HCT116 (cell line): ENCODE data around the gene HOOK1. TPM values are rescaled to one million over a fixed set of nuclear protein-coding genes. Genes with fewer than 3 reads are reported as not detected.

Experiments
- ATAC-seq: fragments of 200-7000 bp; cut with Tn5 transposase; 2 replicates; pipeline ENCODE4 v1.9.1; 2020; ENCODE audit warnings: mild to moderate bottlenecking, moderate library complexity
- BruUV-seq: library from RNA; stranded (reverse); fragments of 400-500 nt; replicated peaks from 2 replicates; lab custom pipeline; 2021; lab: Mats Ljungman, UMichigan
- CTCF ChIA-PET: fragments of 300-600 bp; sonication (Branson Sonifier 250); formaldehyde crosslinking; loops from one replicate; lab custom pipeline; 2021; ENCODE audit warnings: antibody characterized with exemption; lab: Charles Lee
- POLR2A ChIA-PET: fragments of 300-600, 350-600 bp; sonication (Branson Sonifier 250); formaldehyde crosslinking; loops from one replicate; lab custom pipeline; 2021; ENCODE audit warnings: antibody characterized with exemption; lab: Charles Lee
- RAD21 ChIA-PET, 2 experiments: fragments of 300-600 bp; sonication (Branson Sonifier 250); formaldehyde crosslinking; loops; one replicate each; lab custom pipeline; 2023; ENCODE audit warnings: low total read pairs in 2 of 2; ENCODE audit not compliant: uncharacterized antibody in 2 of 2, unreplicated experiment in 2 of 2, low non-redundant PET in 1 of 2; lab: Charles Lee
- DNase-seq: peaks from one replicate; pipeline ENCODE4 v3.0.0-alpha.2; 2010; ENCODE audit warnings: low read depth, low spot score
- H2AFZ ChIP-seq: fragments of 200-600 bp; shearing (Covaris generic), sonication (generic); 2 replicates; pipeline ENCODE4 v1.6.1; 2017; ENCODE audit warnings: low read depth, mixed run types, mixed read lengths, antibody characterized with exemption, low read length; ENCODE audit not compliant: poor library complexity, severe bottlenecking
- H3K27ac ChIP-seq: 2 replicates; pipeline ENCODE4 v1.5.1; 2012; ENCODE audit warnings: low read depth, low read length
- H3K27me3 ChIP-seq: fragments of 200-600 bp; sonication (generic); 2 replicates; pipeline ENCODE4 v1.6.1; 2016; ENCODE audit warnings: mixed run types, low read length, mixed read lengths; ENCODE audit not compliant: insufficient read depth
- H3K36me3 ChIP-seq, 2 experiments: fragments of 200-500 bp in 1 of 2; fragments of 200-600 bp in 1 of 2; sonication (Bioruptor generic) in 1 of 2; sonication (generic) in 1 of 2; 2 replicates each; pipeline versions ENCODE4 v1.5.1 to v1.6.1; 2014 to 2016; ENCODE audit warnings: low read length in 2 of 2, inconsistent platforms in 1 of 2, mixed read lengths in 1 of 2, mixed run types in 1 of 2; ENCODE audit not compliant: insufficient read depth in 2 of 2, control insufficient read depth in 1 of 2
- H3K4me1 ChIP-seq, 2 experiments: fragments of 200-600 bp in 1 of 2; sonication (generic) in 1 of 2; 2 replicates each; pipeline versions ENCODE4 v1.5.1 to v1.6.1; 2012 to 2017; ENCODE audit warnings: low read length in 2 of 2, inconsistent platforms in 1 of 2, mild to moderate bottlenecking in 1 of 2, mixed read lengths in 1 of 2, mixed run types in 1 of 2, moderate library complexity in 1 of 2; ENCODE audit not compliant: insufficient read depth in 2 of 2, control insufficient read depth in 1 of 2
- H3K4me2 ChIP-seq: fragments of 200-600 bp; sonication (generic); 2 replicates; pipeline ENCODE4 v1.6.1; 2017; ENCODE audit warnings: mixed run types, low read length, mixed read lengths
- H3K4me3 ChIP-seq, 2 experiments: fragments of 200-600 bp in 1 of 2; sonication (generic) in 1 of 2; replicated peaks in 1 of 2; 2 replicates each; pipeline ENCODE4 v1.5.1; 2011 to 2016; ENCODE audit warnings: low read length in 2 of 2, control low read depth in 1 of 2, low read depth in 1 of 2, mild to moderate bottlenecking in 1 of 2, mixed read lengths in 1 of 2, mixed run types in 1 of 2
- H3K79me2 ChIP-seq: fragments of 200-600 bp; sonication (generic); 2 replicates; pipeline ENCODE4 v1.6.1; 2017; ENCODE audit warnings: mild to moderate bottlenecking, mixed run types, low read length, moderate library complexity, mixed read lengths; ENCODE audit not compliant: insufficient read depth
- H3K9ac ChIP-seq: fragments of 200-600 bp; sonication (generic); 2 replicates; pipeline ENCODE4 v1.6.1; 2016; ENCODE audit warnings: low read length, mixed read lengths
- H3K9me2 ChIP-seq: fragments of 200-600 bp; sonication (generic), shearing (Covaris generic); 2 replicates; pipeline ENCODE4 v1.6.1; 2017; ENCODE audit warnings: mixed run types, mild to moderate bottlenecking, moderate library complexity; ENCODE audit not compliant: insufficient read depth
- H3K9me3 ChIP-seq, 2 experiments: fragments of 200-500 bp in 1 of 2; fragments of 200-600 bp in 1 of 2; sonication (Bioruptor generic) in 1 of 2; sonication (generic) in 1 of 2; 2 replicates each; pipeline ENCODE4 v1.6.1; 2014 to 2017; ENCODE audit warnings: low read length in 2 of 2, mixed read lengths in 2 of 2, inconsistent platforms in 1 of 2, low read depth in 1 of 2, mild to moderate bottlenecking in 1 of 2, mixed run types in 1 of 2, moderate library complexity in 1 of 2; ENCODE audit not compliant: control insufficient read depth in 1 of 2, insufficient read depth in 1 of 2
- H4K20me1 ChIP-seq: fragments of 200-600 bp; sonication (generic), shearing (Covaris generic); 2 replicates; pipeline ENCODE4 v1.6.1; 2017; ENCODE audit warnings: mixed run types, mild to moderate bottlenecking, moderate library complexity; ENCODE audit not compliant: insufficient read depth
- CBX3 ChIP-seq: IDR thresholded peaks from 2 replicates; pipeline ENCODE4 v1.6.1; 2012; ENCODE audit warnings: low read depth
- ELF1 ChIP-seq: IDR thresholded peaks from 2 replicates; pipeline ENCODE4 v1.6.1; 2012; ENCODE audit warnings: low read depth, borderline replicate concordance
- EZH2 ChIP-seq: fragments of 200-600 bp; sonication (generic); IDR thresholded peaks from 2 replicates; pipeline ENCODE4 v1.6.1; 2017; ENCODE audit warnings: antibody characterized with exemption, mixed run types
- POLR2A ChIP-seq: IDR thresholded peaks from 2 replicates; pipeline ENCODE4 v1.7.0; 2011; ENCODE audit warnings: borderline replicate concordance; ENCODE audit not compliant: insufficient read depth, insufficient read length; ENCODE audit errors: extremely low read depth
- POLR2AphosphoS5 ChIP-seq: IDR thresholded peaks from 2 replicates; pipeline ENCODE4 v1.6.1; 2011; ENCODE audit warnings: mild to moderate bottlenecking, low read depth, low read length, moderate library complexity
- RAD21 ChIP-seq: IDR thresholded peaks from 2 replicates; pipeline ENCODE4 v1.6.1; 2012; ENCODE audit warnings: low read depth, mild to moderate bottlenecking
- SIN3A ChIP-seq: IDR thresholded peaks from 2 replicates; pipeline ENCODE4 v1.6.1; 2012; ENCODE audit warnings: low read depth
- SP1 ChIP-seq: IDR thresholded peaks from 2 replicates; pipeline ENCODE4 v1.6.1; 2012; ENCODE audit warnings: low read depth
- SRF ChIP-seq: IDR thresholded peaks from 2 replicates; pipeline ENCODE4 v1.6.1; 2012; ENCODE audit warnings: low read depth
- YY1 ChIP-seq: IDR thresholded peaks from 2 replicates; pipeline ENCODE4 v1.6.1; 2011; ENCODE audit warnings: low read length, low read depth, moderate library complexity, mild to moderate bottlenecking; ENCODE audit not compliant: insufficient replicate concordance; ENCODE audit errors: extremely low read depth
- ZFX ChIP-seq: fragments of 450-650 bp; IDR thresholded peaks from 2 replicates; pipeline ENCODE4 v1.6.1; 2017
- ZNF274 ChIP-seq: fragments of 200-500 bp; sonication (Bioruptor generic); IDR thresholded peaks from 2 replicates; pipeline ENCODE4 v1.6.1; 2014; ENCODE audit warnings: mild to moderate bottlenecking, low read depth, low read length, inconsistent platforms
- intact Hi-C: fragments of 100-400 bp; cut with micrococcal nuclease; formaldehyde crosslinking; loops from 2 replicates; pipeline ENCODE4 v1.10.0; 2022
- total RNA-seq: library from RNA; stranded (reverse); gene quantifications from one replicate; pipeline ENCODE4 v1.2.1, GENCODE V29; 2021; ENCODE audit not compliant: unreplicated experiment
- TF ChIP-seq, protein P1 (sequence below), 3 experiments: fragments of 200-600 bp in 1 of 3; sonication (generic) in 1 of 3; IDR thresholded peaks in 2 of 3; conservative IDR thresholded peaks in 1 of 3; 2 replicates each; pipeline ENCODE4 v1.5.1; 2012 to 2017; ENCODE audit warnings: low read depth in 2 of 3, low read length in 2 of 3, antibody characterized with exemption in 1 of 3, borderline replicate concordance in 1 of 3, control low read depth in 1 of 3, mild to moderate bottlenecking in 1 of 3, mixed read lengths in 1 of 3, mixed run types in 1 of 3, moderate library complexity in 1 of 3; ENCODE audit not compliant: insufficient read depth in 1 of 3
- TF ChIP-seq, protein P2 (sequence below): IDR thresholded peaks from 2 replicates; pipeline ENCODE4 v1.6.1; 2012
- TF ChIP-seq, protein P3 (sequence below): IDR thresholded peaks from 2 replicates; pipeline ENCODE4 v1.6.1; 2012
- TF ChIP-seq, protein P4 (sequence below): IDR thresholded peaks from 2 replicates; pipeline ENCODE4 v1.6.1; 2011; ENCODE audit warnings: mild to moderate bottlenecking, low read length, moderate library complexity; ENCODE audit not compliant: insufficient replicate concordance; ENCODE audit errors: extremely low read depth
- TF ChIP-seq, protein P5 (sequence below): IDR thresholded peaks from 2 replicates; pipeline ENCODE4 v1.6.1; 2012; ENCODE audit warnings: low read depth

The HOOK1 gene
- total RNA-seq, 1 experiment from 2014 or later, result 30.9 TPM

DNA sequence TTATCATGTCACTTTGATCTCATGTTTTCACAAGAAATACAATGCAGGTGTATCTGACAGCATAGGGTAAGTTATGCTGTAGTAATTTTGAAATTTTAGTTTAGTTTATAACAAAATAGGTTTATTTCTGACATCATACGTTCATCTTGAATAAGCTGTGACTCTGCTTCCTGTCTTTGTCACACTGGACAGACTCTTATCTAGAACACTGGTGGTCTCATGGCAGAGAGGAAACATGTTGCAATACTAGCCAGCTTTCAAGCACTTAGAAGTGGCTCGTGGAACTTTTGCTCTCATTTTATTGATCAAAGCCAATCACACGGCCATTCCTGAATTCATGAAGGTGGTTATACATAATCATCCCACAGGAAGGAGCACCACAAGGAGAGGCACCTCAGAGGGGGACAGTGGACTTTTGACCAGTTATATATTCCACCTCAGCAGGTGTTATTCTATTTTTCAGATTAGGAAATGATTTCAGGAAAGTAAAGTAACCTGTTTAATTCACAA, 65.3 kb downstream of the HOOK1 start (continued):
- no peak for TF ChIP-seq EZH2
- TF ChIP-seq YY1, result no peak
- no peak for TF ChIP-seq POLR2AphosphoS5
- no peak for TF ChIP-seq SRF
- no peak for TF ChIP-seq POLR2A
- TF ChIP-seq RAD21, result no peak
- no peak for TF ChIP-seq SP1
- TF ChIP-seq, protein P1, sequence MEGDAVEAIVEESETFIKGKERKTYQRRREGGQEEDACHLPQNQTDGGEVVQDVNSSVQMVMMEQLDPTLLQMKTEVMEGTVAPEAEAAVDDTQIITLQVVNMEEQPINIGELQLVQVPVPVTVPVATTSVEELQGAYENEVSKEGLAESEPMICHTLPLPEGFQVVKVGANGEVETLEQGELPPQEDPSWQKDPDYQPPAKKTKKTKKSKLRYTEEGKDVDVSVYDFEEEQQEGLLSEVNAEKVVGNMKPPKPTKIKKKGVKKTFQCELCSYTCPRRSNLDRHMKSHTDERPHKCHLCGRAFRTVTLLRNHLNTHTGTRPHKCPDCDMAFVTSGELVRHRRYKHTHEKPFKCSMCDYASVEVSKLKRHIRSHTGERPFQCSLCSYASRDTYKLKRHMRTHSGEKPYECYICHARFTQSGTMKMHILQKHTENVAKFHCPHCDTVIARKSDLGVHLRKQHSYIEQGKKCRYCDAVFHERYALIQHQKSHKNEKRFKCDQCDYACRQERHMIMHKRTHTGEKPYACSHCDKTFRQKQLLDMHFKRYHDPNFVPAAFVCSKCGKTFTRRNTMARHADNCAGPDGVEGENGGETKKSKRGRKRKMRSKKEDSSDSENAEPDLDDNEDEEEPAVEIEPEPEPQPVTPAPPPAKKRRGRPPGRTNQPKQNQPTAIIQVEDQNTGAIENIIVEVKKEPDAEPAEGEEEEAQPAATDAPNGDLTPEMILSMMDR (IDR thresholded peaks at IDR 0.05 in 2 of 3, conservative IDR thresholded peaks at IDR 0.05 in 1 of 3; ENCODE audit: borderline replicate concordance in 1 of 3, insufficient read depth in 1 of 3, low read depth in 2 of 3, low read length in 2 of 3), result no peak
- TF ChIP-seq, protein P2, sequence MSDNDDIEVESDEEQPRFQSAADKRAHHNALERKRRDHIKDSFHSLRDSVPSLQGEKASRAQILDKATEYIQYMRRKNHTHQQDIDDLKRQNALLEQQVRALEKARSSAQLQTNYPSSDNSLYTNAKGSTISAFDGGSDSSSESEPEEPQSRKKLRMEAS, result no peak
- TF ChIP-seq ZFX, result no peak

DNA sequence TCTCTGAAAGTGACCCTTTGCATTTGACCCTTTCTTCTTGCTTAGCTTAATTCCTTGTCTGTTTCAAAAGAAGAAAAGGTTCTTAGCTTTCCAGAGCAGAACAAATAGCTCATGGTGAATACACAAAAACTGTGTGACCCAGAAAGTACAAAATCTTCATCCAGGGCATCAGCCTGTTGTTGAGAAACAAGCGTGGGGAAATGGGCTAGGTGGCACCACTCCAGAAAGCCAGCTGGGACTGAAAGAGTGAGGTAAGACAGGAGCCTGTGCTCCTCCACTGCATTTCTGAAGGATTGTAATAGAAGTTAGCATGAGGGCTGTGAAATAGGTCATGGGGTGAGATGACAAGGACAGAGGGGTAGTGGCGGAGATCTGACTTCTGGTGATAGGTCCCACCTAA, 66.0 kb downstream of the HOOK1 start:
- H4K20me1 ChIP-seq, result no peaks in the 10 kb centered on the region
- intact Hi-C loops, result no loop called here
- TF ChIP-seq, protein P3, sequence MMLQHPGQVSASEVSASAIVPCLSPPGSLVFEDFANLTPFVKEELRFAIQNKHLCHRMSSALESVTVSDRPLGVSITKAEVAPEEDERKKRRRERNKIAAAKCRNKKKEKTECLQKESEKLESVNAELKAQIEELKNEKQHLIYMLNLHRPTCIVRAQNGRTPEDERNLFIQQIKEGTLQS, result no peak
- TF ChIP-seq ELF1 (no peak), ZFX (no peak), CBX3 (no peak), EZH2 (no peak), ZNF274 (no peak), SIN3A (no peak)
- TF ChIP-seq, protein P4, sequence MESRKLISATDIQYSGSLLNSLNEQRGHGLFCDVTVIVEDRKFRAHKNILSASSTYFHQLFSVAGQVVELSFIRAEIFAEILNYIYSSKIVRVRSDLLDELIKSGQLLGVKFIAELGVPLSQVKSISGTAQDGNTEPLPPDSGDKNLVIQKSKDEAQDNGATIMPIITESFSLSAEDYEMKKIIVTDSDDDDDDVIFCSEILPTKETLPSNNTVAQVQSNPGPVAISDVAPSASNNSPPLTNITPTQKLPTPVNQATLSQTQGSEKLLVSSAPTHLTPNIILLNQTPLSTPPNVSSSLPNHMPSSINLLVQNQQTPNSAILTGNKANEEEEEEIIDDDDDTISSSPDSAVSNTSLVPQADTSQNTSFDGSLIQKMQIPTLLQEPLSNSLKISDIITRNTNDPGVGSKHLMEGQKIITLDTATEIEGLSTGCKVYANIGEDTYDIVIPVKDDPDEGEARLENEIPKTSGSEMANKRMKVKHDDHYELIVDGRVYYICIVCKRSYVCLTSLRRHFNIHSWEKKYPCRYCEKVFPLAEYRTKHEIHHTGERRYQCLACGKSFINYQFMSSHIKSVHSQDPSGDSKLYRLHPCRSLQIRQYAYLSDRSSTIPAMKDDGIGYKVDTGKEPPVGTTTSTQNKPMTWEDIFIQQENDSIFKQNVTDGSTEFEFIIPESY, result no peak
- TF ChIP-seq, protein P5, sequence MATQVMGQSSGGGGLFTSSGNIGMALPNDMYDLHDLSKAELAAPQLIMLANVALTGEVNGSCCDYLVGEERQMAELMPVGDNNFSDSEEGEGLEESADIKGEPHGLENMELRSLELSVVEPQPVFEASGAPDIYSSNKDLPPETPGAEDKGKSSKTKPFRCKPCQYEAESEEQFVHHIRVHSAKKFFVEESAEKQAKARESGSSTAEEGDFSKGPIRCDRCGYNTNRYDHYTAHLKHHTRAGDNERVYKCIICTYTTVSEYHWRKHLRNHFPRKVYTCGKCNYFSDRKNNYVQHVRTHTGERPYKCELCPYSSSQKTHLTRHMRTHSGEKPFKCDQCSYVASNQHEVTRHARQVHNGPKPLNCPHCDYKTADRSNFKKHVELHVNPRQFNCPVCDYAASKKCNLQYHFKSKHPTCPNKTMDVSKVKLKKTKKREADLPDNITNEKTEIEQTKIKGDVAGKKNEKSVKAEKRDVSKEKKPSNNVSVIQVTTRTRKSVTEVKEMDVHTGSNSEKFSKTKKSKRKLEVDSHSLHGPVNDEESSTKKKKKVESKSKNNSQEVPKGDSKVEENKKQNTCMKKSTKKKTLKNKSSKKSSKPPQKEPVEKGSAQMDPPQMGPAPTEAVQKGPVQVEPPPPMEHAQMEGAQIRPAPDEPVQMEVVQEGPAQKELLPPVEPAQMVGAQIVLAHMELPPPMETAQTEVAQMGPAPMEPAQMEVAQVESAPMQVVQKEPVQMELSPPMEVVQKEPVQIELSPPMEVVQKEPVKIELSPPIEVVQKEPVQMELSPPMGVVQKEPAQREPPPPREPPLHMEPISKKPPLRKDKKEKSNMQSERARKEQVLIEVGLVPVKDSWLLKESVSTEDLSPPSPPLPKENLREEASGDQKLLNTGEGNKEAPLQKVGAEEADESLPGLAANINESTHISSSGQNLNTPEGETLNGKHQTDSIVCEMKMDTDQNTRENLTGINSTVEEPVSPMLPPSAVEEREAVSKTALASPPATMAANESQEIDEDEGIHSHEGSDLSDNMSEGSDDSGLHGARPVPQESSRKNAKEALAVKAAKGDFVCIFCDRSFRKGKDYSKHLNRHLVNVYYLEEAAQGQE, result no peak
- ChIA-PET RAD21 (interaction anchor here in 1 of 2 experiments (0.9 kb wide), 1 partner anchor 67 kb away, joined by 3 read pairs; no protein-coding TSS in a partner anchor), POLR2A (no interaction called here), CTCF (interaction anchor here (6.4 kb wide), 1 partner anchor 66 kb away, joined by 78 read pairs; no protein-coding TSS in a partner anchor)
- H3K9me2 ChIP-seq, result no peaks in the 10 kb centered on the region
- no peak overlapping the region for H2AFZ ChIP-seq
- H3K4me1 ChIP-seq, result no peaks in the 10 kb centered on the region
- no peaks in the 10 kb centered on the region for H3K9me3 ChIP-seq
- ATAC-seq, result no peak
- H3K36me3 ChIP-seq, result no peaks in the 10 kb centered on the region; a peak in 1 of 4 replicates
- H3K27ac ChIP-seq, result no peak overlapping the region
- H3K9ac ChIP-seq, result no peak overlapping the region
- H3K79me2 ChIP-seq, result no peaks in the 10 kb centered on the region
- no peak overlapping the region for H3K4me2 ChIP-seq
- no peak for DNase-seq
- BruUV-seq, result no TSS peak
- H3K4me3 ChIP-seq, result no peak overlapping the region
- no peaks in the 10 kb centered on the region for H3K27me3 ChIP-seq
